ENCODE results near the gene CORT.

CORT gene

DNA sequence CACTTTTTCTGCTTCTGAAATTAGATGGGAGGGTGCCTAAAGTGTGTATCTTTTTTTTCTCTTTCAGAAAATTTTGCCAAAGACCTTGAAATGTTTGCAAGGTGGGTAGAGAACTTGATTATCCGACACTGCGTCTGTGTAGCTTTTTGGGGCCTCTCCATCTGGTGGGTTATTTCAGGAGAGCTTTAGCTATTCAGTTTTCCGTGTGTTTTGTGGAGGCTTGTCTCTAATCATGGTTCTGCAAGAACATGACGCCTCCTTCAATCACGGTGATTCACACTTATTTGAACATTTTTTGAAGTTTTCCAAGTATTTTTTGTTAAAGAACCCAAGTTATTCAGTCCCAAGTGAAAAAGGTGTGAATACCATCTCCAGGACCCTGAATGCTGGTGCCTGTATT lies 15.2 kb upstream of the CORT start:
- H3K4me3 ChIP-seq (ENCODE audit: insufficient read depth, low read depth, low read length, poor library complexity, severe bottlenecking) = no peak overlapping the region
- H3K9me3 ChIP-seq (ENCODE audit: control insufficient read depth, low read length) = no peaks in the 10 kb centered on the region

DNA sequence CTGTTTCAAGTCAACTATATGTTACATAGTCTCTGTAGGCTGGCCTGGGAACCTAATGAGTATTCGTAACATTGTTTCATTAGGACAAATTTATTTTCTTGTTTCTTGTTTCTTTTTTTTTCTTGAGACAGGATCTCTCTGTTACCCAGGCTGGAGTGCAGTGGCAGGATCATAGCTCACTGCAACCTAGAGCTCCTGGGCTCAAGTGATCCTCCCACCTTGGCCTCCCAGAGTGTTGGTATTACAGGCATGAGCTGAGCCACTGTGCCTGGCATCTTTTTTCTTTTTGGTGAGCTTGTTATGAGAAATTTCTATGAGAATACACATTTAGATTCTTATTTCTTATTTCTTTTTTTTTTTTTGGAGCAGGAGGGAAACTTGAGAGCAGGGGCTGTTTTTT lies 12.8 kb upstream of the CORT start:
- no peak overlapping the region for H3K27ac ChIP-seq (ENCODE audit: insufficient read depth, low read length, poor library complexity, severe bottlenecking)
- DNase-seq = no peak

More for the DNA sequence above, 15.2 kb upstream of the CORT start:
- Histone ChIP-seq H3K27me3 (replicated peaks; ENCODE audit: control insufficient read depth, insufficient read depth, low read length, poor library complexity, severe bottlenecking) (no peaks in the 10 kb centered on the region), H3K36me3 (ENCODE audit: control insufficient read depth, insufficient read depth, low read length) (no peaks in the 10 kb centered on the region), H3K27ac (ENCODE audit: insufficient read depth, low read length, poor library complexity, severe bottlenecking) (no peak overlapping the region), H3K4me1 (ENCODE audit: control insufficient read depth, insufficient read depth, low read length, poor library complexity, severe bottlenecking) (peaks cover 4% of the 10 kb centered on the region)
- no peak for DNase-seq

DNA sequence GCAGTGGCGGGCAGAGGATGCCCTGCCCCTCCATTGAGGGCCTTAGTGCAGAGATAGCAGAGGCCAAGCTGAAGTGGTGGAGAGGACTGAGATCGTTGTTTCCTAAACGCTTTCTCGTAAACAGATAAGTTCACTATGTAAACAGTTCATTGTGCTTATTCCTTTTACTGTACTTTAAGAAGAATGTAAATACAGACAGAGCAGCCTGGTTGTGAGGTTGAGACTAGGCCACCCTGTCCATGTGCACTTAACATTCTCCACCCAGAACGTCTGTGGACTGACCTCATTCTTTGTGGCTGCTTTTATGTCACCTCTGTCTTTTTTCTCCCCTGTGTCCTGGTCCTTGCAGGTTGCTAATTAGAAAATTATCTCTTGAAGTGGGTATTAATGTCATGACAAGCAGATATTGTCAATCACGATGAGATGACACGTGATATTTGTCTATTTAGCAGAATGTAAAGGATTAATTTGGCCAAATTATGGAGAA lies 11.1 kb upstream of the CORT start:
- no peak for DNase-seq
- Histone ChIP-seq H3K27me3 (replicated peaks; ENCODE audit: control insufficient read depth, insufficient read depth, low read length, poor library complexity, severe bottlenecking) (no peaks in the 10 kb centered on the region), H3K9me3 (ENCODE audit: control insufficient read depth, low read length) (no peaks in the 10 kb centered on the region), H3K36me3 (ENCODE audit: control insufficient read depth, insufficient read depth, low read length) (no peaks in the 10 kb centered on the region), H3K4me1 (ENCODE audit: control insufficient read depth, insufficient read depth, low read length, poor library complexity, severe bottlenecking) (no peaks in the 10 kb centered on the region), H3K27ac (ENCODE audit: insufficient read depth, low read length, poor library complexity, severe bottlenecking) (no peak overlapping the region), H3K4me3 (ENCODE audit: insufficient read depth, low read depth, low read length, poor library complexity, severe bottlenecking) (no peak overlapping the region)

More for the DNA sequence above, 12.8 kb upstream of the CORT start:
- no peaks in the 10 kb centered on the region for H3K4me1 ChIP-seq (ENCODE audit: control insufficient read depth, insufficient read depth, low read length, poor library complexity, severe bottlenecking)
- no peaks in the 10 kb centered on the region for H3K36me3 ChIP-seq (ENCODE audit: control insufficient read depth, insufficient read depth, low read length)
- no peaks in the 10 kb centered on the region for H3K27me3 ChIP-seq (replicated peaks; ENCODE audit: control insufficient read depth, insufficient read depth, low read length, poor library complexity, severe bottlenecking)
- H3K4me3 ChIP-seq (ENCODE audit: insufficient read depth, low read depth, low read length, poor library complexity, severe bottlenecking) = no peak overlapping the region
- H3K9me3 ChIP-seq (ENCODE audit: control insufficient read depth, low read length) = no peaks in the 10 kb centered on the region

DNA sequence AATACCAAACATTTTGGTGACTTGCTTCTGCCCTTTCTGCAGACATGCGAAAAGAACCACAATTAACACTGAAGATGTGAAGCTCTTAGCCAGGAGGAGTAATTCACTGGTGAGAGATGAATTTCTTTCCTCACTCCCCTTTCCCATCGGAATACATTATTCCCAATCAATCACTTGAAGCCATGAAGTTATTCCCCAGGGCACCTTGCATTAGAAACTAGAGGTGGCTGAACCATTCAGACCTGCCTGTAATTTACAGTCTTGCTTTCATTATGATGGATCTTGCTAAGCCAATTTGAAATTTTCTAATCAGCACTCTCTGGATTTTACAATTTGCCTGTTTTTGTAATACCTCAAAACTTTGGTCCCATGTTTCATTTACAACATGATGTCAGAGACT lies 9.5 kb upstream of the CORT start:
- Histone ChIP-seq H3K36me3 (ENCODE audit: control insufficient read depth, insufficient read depth, low read length) (no peaks in the 10 kb centered on the region), H3K4me1 (ENCODE audit: control insufficient read depth, insufficient read depth, low read length, poor library complexity, severe bottlenecking) (no peaks in the 10 kb centered on the region), H3K9me3 (ENCODE audit: control insufficient read depth, low read length) (no peaks in the 10 kb centered on the region), H3K27ac (ENCODE audit: insufficient read depth, low read length, poor library complexity, severe bottlenecking) (no peak overlapping the region), H3K4me3 (ENCODE audit: insufficient read depth, low read depth, low read length, poor library complexity, severe bottlenecking) (no peak overlapping the region), H3K27me3 (replicated peaks; ENCODE audit: control insufficient read depth, insufficient read depth, low read length, poor library complexity, severe bottlenecking) (no peaks in the 10 kb centered on the region)
- DNase-seq = no peak

DNA sequence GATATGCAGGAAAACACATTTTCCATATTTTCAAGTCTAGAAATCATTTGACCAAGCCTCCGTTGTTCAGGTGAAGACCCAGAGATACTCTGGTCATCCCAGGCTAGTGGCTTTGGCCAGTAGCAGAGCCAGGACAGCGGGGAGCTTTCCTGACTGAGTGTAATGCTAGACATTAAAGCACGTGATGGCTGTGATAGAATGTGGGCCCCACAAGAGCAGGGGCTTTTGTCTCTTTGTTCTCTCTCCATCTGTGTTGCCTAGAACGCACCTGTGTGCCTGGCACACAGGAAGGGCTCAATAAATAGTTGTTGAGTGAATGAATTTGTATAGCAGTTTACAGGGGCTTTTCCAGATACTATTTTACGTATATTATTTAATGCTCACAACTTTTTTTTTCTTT lies 9.0 kb upstream of the CORT start:
- H3K36me3 ChIP-seq (ENCODE audit: control insufficient read depth, insufficient read depth, low read length) = no peaks in the 10 kb centered on the region
- H3K27ac ChIP-seq (ENCODE audit: insufficient read depth, low read length, poor library complexity, severe bottlenecking) = no peak overlapping the region
- no peaks in the 10 kb centered on the region for H3K9me3 ChIP-seq (ENCODE audit: control insufficient read depth, low read length)
- no peaks in the 10 kb centered on the region for H3K4me1 ChIP-seq (ENCODE audit: control insufficient read depth, insufficient read depth, low read length, poor library complexity, severe bottlenecking)
- H3K27me3 ChIP-seq (replicated peaks; ENCODE audit: control insufficient read depth, insufficient read depth, low read length, poor library complexity, severe bottlenecking) = no peaks in the 10 kb centered on the region
- H3K4me3 ChIP-seq (ENCODE audit: insufficient read depth, low read depth, low read length, poor library complexity, severe bottlenecking) = no peak overlapping the region
- DNase-seq = no peak

- H3K27me3 ChIP-seq (replicated peaks; ENCODE audit: control insufficient read depth, insufficient read depth, low read length, poor library complexity, severe bottlenecking) = no peaks in the 10 kb centered on the region
- no peak for DNase-seq
- H3K36me3 ChIP-seq (ENCODE audit: control insufficient read depth, insufficient read depth, low read length) = no peaks in the 10 kb centered on the region
- no peak overlapping the region for H3K4me3 ChIP-seq (ENCODE audit: insufficient read depth, low read depth, low read length, poor library complexity, severe bottlenecking)
- no peak overlapping the region for H3K27ac ChIP-seq (ENCODE audit: insufficient read depth, low read length, poor library complexity, severe bottlenecking)
- no peaks in the 10 kb centered on the region for H3K9me3 ChIP-seq (ENCODE audit: control insufficient read depth, low read length)
- no peaks in the 10 kb centered on the region for H3K4me1 ChIP-seq (ENCODE audit: control insufficient read depth, insufficient read depth, low read length, poor library complexity, severe bottlenecking)
Measured at GRCh38 chr1:10444248-10444647, 5.6 kb upstream of the CORT start.

- Histone ChIP-seq H3K4me3 (ENCODE audit: insufficient read depth, low read depth, low read length, poor library complexity, severe bottlenecking) (no peak overlapping the region), H3K4me1 (ENCODE audit: control insufficient read depth, insufficient read depth, low read length, poor library complexity, severe bottlenecking) (no peaks in the 10 kb centered on the region), H3K9me3 (ENCODE audit: control insufficient read depth, low read length) (no peaks in the 10 kb centered on the region), H3K27ac (ENCODE audit: insufficient read depth, low read length, poor library complexity, severe bottlenecking) (no peak overlapping the region), H3K36me3 (ENCODE audit: control insufficient read depth, insufficient read depth, low read length) (no peaks in the 10 kb centered on the region), H3K27me3 (replicated peaks; ENCODE audit: control insufficient read depth, insufficient read depth, low read length, poor library complexity, severe bottlenecking) (no peaks in the 10 kb centered on the region)
- DNase-seq = no peak
Measured at GRCh38 chr1:10444795-10445397, 4.9 kb upstream of the CORT start.

DNA sequence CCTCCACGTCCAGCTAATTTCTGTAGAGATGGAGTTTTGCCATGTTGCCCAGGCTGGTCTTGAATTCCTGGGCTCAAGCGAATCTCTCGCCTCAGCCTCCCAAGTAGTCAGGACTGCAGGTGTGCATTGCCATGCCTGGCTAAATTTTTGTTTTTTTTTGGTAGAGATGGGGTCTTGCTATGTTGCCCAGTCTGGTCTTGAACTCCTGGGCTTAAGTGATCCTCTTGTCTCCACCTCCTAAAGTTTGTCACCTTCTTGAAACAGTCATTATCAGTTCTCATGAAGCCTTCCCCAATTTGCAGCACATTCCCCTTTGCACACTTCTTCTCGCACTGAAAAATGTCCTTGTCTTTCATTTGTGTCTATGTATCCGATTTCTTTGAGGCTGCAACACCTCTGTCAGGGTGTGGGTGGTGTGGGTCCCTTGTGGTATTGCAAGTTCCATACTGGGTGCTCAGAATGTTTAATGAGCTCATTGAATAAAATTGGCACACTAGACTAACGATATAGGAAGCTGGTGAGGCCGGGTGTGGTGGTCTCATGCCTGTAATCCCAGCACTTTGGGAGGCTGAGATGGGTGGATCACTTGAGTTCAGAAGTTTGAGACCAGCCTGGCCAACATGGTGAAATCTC lies 2.9 kb upstream of the CORT start:
- no peak overlapping the region for H3K4me3 ChIP-seq (ENCODE audit: insufficient read depth, low read depth, low read length, poor library complexity, severe bottlenecking)
- no peak overlapping the region for H3K27ac ChIP-seq (ENCODE audit: insufficient read depth, low read length, poor library complexity, severe bottlenecking)
- no peaks in the 10 kb centered on the region for H3K9me3 ChIP-seq (ENCODE audit: control insufficient read depth, low read length)
- H3K36me3 ChIP-seq (ENCODE audit: control insufficient read depth, insufficient read depth, low read length) = no peaks in the 10 kb centered on the region
- DNase-seq = no peak
- H3K4me1 ChIP-seq (ENCODE audit: control insufficient read depth, insufficient read depth, low read length, poor library complexity, severe bottlenecking) = no peaks in the 10 kb centered on the region
- H3K27me3 ChIP-seq (replicated peaks; ENCODE audit: control insufficient read depth, insufficient read depth, low read length, poor library complexity, severe bottlenecking) = no peaks in the 10 kb centered on the region

DNA sequence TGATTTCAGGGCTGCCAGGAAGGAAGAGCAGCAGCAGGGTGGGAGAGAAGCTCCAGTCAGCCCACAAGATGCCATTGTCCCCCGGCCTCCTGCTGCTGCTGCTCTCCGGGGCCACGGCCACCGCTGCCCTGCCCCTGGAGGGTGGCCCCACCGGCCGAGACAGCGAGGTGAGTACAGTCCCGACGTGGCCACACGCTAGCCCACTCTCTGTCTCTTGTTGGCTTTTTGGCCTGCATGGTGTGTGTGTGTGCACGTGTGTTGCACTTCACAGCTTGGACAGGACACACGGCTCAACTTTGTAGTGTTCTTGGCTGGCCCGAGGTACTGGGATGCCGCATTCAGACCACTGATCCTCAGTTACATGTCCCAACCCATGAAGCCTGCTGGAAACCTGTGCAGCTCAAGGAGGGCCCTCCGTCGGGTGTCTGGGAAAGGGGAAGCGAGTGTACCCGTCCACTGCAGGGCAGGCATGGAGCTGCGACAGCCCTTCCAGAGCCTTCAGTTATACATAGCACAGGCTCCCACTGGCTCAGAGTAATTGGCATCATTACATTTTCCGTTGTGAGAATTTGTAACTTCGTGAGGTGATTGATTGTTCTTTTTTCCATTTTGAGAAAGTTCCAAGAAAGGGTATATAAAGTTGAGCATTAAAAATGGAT lies 454 bp downstream of the CORT start:
- Histone ChIP-seq H3K27ac (ENCODE audit: insufficient read depth, low read length, poor library complexity, severe bottlenecking) (no peak overlapping the region), H3K36me3 (ENCODE audit: control insufficient read depth, insufficient read depth, low read length) (no peaks in the 10 kb centered on the region), H3K4me1 (ENCODE audit: control insufficient read depth, insufficient read depth, low read length, poor library complexity, severe bottlenecking) (no peaks in the 10 kb centered on the region), H3K27me3 (replicated peaks; ENCODE audit: control insufficient read depth, insufficient read depth, low read length, poor library complexity, severe bottlenecking) (no peaks in the 10 kb centered on the region), H3K9me3 (ENCODE audit: control insufficient read depth, low read length) (no peaks in the 10 kb centered on the region), H3K4me3 (ENCODE audit: insufficient read depth, low read depth, low read length, poor library complexity, severe bottlenecking) (no peak overlapping the region)
- DNase-seq = no peak

DNA sequence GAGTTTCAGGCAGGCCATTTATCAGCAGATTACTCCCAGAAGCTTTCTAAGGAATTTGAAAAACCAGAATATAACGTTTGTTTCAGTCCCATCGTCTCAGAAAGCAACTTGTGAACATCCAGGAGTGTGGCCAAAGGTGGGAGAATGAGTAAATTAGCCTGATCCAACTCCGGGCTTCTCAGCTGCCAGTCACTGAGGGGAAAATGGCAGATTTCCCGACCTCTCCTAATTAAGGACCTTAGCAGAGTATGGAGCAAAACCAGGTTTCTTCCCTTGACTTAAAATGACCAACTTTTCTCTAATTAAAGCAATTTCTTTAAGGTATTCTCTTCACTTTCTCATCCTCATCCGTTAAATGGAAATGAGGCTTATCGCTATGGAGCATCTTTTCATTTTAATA lies 1.0 kb downstream of the CORT start:
- no peak overlapping the region for H3K27ac ChIP-seq (ENCODE audit: insufficient read depth, low read length, poor library complexity, severe bottlenecking)
- no peaks in the 10 kb centered on the region for H3K36me3 ChIP-seq (ENCODE audit: control insufficient read depth, insufficient read depth, low read length)
- no peaks in the 10 kb centered on the region for H3K4me1 ChIP-seq (ENCODE audit: control insufficient read depth, insufficient read depth, low read length, poor library complexity, severe bottlenecking)
- no peak for DNase-seq
- no peaks in the 10 kb centered on the region for H3K9me3 ChIP-seq (ENCODE audit: control insufficient read depth, low read length)
- no peaks in the 10 kb centered on the region for H3K27me3 ChIP-seq (replicated peaks; ENCODE audit: control insufficient read depth, insufficient read depth, low read length, poor library complexity, severe bottlenecking)
- H3K4me3 ChIP-seq (ENCODE audit: insufficient read depth, low read depth, low read length, poor library complexity, severe bottlenecking) = no peak overlapping the region

All from effector memory CD4-positive, alpha-beta T cell (primary cell).